Gastrocnemius medialis (tissue), 4 donors: ENCODE data around the gene LRRK1. TPM values are rescaled to one million over a fixed set of nuclear protein-coding genes. Genes with fewer than 3 reads are reported as not detected.

ENCODE experiments used
- ATAC-seq, 2 donors: fragments of 150-250 bp; one replicate each; pipeline ENCODE4 v1.9.1; 2016
- DNase-seq, 2 donors: peaks; one replicate each; pipeline ENCODE4 v3.0.0-alpha.2; 2019
- H3K27ac ChIP-seq, 4 donors: fragments of 200-600 bp; sonication (generic); 1 replicate in 1 of 4; 2 replicates in 3 of 4; pipeline ENCODE4 v1.5.1; 2016 to 2018; ENCODE audit warnings: mild to moderate bottlenecking in 2 of 4, moderate library complexity in 1 of 4
- H3K27me3 ChIP-seq, 3 donors: fragments of 200-600 bp; sonication (generic) in 2 of 3; 1 replicate in 1 of 3; 2 replicates in 2 of 3; pipeline versions ENCODE4 v1.5.1 to v1.6.0; 2016 to 2019; ENCODE audit warnings: mild to moderate bottlenecking in 1 of 3, moderate library complexity in 1 of 3
- H3K36me3 ChIP-seq, 2 donors: fragments of 200-600 bp; sonication (generic) in 1 of 2; one replicate each; pipeline ENCODE4 v1.5.1; 2017 to 2018
- H3K4me1 ChIP-seq, 2 donors: fragments of 200-600 bp; sonication (generic) in 1 of 2; one replicate each; pipeline ENCODE4 v1.5.1; 2016 to 2017; ENCODE audit warnings: mild to moderate bottlenecking in 2 of 2
- H3K4me3 ChIP-seq, 4 donors: fragments of 200-600 bp; sonication (generic) in 3 of 4; 1 replicate in 1 of 4; 2 replicates in 3 of 4; pipeline ENCODE4 v1.5.1; 2016 to 2019; ENCODE audit warnings: mild to moderate bottlenecking in 2 of 4
- H3K9me3 ChIP-seq, 3 donors: fragments of 200-600 bp; sonication (generic) in 2 of 3; 1 replicate in 1 of 3; 2 replicates in 2 of 3; pipeline ENCODE4 v1.5.1; 2016 to 2019
- POLR2A ChIP-seq, 2 donors: fragments of 450-650 bp; IDR thresholded peaks; one replicate each; pipeline ENCODE4 v1.6.1; 2017; ENCODE audit warnings: antibody characterized with exemption in 2 of 2, mild to moderate bottlenecking in 2 of 2, moderate library complexity in 2 of 2
- in situ Hi-C, 4 donors: fragments of 200-750 bp; cut with MboI; loops; one replicate each; pipeline versions ENCODE4 v1.15.0 to v1.8.0; 2017; ENCODE audit warnings: low sequenced_read_pairs in 4 of 4
- intact Hi-C: fragments of 100-400 bp; cut with DNase I; formaldehyde crosslinking; loops from one replicate; pipeline ENCODE4 v1.15.1; 2023; ENCODE audit warnings: low total_unique reads
- total RNA-seq, 4 donors: library from RNA; depleted of rRNA; stranded (reverse); fragments of >200 nt; gene quantifications; one replicate each; pipeline versions ENCODE4 v1.1.0 to v1.2.3, GENCODE V29; 2016
- TF ChIP-seq, protein P1 (sequence below), 5 experiments: fragments of 450-650 bp in 3 of 5; fragments of 200-600 bp in 2 of 5; sonication (generic) in 2 of 5; IDR thresholded peaks in 4 of 5; conservative IDR thresholded peaks in 1 of 5; 1 replicate in 4 of 5; 2 replicates in 1 of 5; pipeline ENCODE4 v1.5.1; 2016 to 2019; ENCODE audit warnings: antibody characterized with exemption in 5 of 5, mild to moderate bottlenecking in 3 of 5, moderate library complexity in 3 of 5

Gene LRRK1
- total RNA-seq, 4 donors from 2014 or later = 0.87 to 5.6 (median 1.7) TPM

DNA sequence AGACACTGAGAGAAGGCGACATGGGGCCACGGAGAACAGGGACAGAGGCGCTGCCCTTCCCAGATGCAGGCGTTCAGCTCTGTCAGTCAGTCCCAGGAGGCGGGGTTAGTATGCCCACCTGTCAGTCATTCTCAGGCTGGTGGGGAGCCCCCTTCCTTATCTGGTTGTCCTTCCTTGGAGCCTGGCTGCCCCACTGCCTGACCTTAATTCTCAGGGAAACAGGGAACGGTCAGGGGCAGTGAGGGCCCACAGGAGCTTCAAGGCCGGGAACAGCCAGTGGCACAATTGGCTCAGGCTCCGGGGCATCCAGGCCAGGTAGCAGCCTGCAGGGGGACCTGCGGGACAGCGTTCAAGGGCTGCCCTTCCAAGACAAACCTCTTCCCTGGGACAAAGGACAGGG is 199.5 kb downstream of the LRRK1 start:
- Histone ChIP-seq H3K4me1 (peaks cover 13 to 17% of the 10 kb centered on the region in 2 donors), H3K9me3 (no peaks in the 10 kb centered on the region), H3K27ac (no peak overlapping the region), H3K27me3 (no peaks in the 10 kb centered on the region), H3K4me3 (no peak overlapping the region), H3K36me3 (no peaks in the 10 kb centered on the region)
- DNase-seq (no peak), ATAC-seq (no peak)
- intact Hi-C loops = no loop called here
- in situ Hi-C loops = no loop called here
- TF ChIP-seq, protein P1, sequence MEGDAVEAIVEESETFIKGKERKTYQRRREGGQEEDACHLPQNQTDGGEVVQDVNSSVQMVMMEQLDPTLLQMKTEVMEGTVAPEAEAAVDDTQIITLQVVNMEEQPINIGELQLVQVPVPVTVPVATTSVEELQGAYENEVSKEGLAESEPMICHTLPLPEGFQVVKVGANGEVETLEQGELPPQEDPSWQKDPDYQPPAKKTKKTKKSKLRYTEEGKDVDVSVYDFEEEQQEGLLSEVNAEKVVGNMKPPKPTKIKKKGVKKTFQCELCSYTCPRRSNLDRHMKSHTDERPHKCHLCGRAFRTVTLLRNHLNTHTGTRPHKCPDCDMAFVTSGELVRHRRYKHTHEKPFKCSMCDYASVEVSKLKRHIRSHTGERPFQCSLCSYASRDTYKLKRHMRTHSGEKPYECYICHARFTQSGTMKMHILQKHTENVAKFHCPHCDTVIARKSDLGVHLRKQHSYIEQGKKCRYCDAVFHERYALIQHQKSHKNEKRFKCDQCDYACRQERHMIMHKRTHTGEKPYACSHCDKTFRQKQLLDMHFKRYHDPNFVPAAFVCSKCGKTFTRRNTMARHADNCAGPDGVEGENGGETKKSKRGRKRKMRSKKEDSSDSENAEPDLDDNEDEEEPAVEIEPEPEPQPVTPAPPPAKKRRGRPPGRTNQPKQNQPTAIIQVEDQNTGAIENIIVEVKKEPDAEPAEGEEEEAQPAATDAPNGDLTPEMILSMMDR (IDR thresholded peaks at IDR 0.05 in 4 of 5, conservative IDR thresholded peaks at IDR 0.05 in 1 of 5) = no peak
- no peak for TF ChIP-seq POLR2A (IDR thresholded peaks at IDR 0.05)

- ATAC-seq (no peak), DNase-seq (no peak)
- no peak for TF ChIP-seq POLR2A (IDR thresholded peaks at IDR 0.05)
- TF ChIP-seq, protein P1 (IDR thresholded peaks at IDR 0.05 in 4 of 5, conservative IDR thresholded peaks at IDR 0.05 in 1 of 5) = no peak
- Histone ChIP-seq H3K4me3 (no peak overlapping the region), H3K36me3 (no peaks in the 10 kb centered on the region), H3K27ac (no peak overlapping the region), H3K27me3 (no peaks in the 10 kb centered on the region), H3K4me1 (peaks cover 13 to 17% of the 10 kb centered on the region in 2 donors), H3K9me3 (no peaks in the 10 kb centered on the region)
- intact Hi-C loops = no loop called here
- in situ Hi-C loops = no loop called here
Measured at GRCh38 chr15:101119181-101119580, 200.0 kb downstream of the LRRK1 start.

Other genes starting within 250 kb of the LRRK1 start
- gene ALDH1A3, start 39.5 kb upstream of the LRRK1 start, total RNA-seq = 10 to 100 TPM in 2 of 4 donors, 1 to 10 TPM in 2; 5.8 to 33.9 (median 15.1) TPM